B cell (primary cell): ENCODE results near the gene GPR3.

Experiments used
- EZH2 ChIP-seq: IDR thresholded peaks from 2 replicates; pipeline ENCODE4 v1.6.1; 2012; ENCODE audit warnings: borderline replicate concordance, low read depth, mild to moderate bottlenecking, moderate library complexity, low read length; ENCODE audit not compliant: insufficient read depth, poor library complexity, severe bottlenecking
- TF ChIP-seq, protein P1 (sequence below): fragments of 200-600 bp; IDR thresholded peaks from one replicate; pipeline ENCODE4 v1.8.0; 2022; ENCODE audit warnings: antibody characterized with exemption, mild to moderate bottlenecking

GRCh38 chr1:27345272-27345671 lies 47.1 kb upstream of the GPR3 start:
- TF ChIP-seq, protein P1, sequence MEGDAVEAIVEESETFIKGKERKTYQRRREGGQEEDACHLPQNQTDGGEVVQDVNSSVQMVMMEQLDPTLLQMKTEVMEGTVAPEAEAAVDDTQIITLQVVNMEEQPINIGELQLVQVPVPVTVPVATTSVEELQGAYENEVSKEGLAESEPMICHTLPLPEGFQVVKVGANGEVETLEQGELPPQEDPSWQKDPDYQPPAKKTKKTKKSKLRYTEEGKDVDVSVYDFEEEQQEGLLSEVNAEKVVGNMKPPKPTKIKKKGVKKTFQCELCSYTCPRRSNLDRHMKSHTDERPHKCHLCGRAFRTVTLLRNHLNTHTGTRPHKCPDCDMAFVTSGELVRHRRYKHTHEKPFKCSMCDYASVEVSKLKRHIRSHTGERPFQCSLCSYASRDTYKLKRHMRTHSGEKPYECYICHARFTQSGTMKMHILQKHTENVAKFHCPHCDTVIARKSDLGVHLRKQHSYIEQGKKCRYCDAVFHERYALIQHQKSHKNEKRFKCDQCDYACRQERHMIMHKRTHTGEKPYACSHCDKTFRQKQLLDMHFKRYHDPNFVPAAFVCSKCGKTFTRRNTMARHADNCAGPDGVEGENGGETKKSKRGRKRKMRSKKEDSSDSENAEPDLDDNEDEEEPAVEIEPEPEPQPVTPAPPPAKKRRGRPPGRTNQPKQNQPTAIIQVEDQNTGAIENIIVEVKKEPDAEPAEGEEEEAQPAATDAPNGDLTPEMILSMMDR: no peak
- no peak for TF ChIP-seq EZH2
